Liver (tissue), 9 donors: ENCODE data around the gene SZT2. TPM values are rescaled to one million over a fixed set of nuclear protein-coding genes. Genes with fewer than 3 reads are reported as not detected.

Source experiments
- DNase-seq: peaks from one replicate; pipeline ENCODE4 v3.0.0-alpha.2; 2017; ENCODE audit warnings: low spot score
- H3K27ac ChIP-seq, 2 donors: one replicate each; pipeline ENCODE4 v1.7.0; 2013; ENCODE audit warnings: inconsistent platforms in 2 of 2, low read length in 2 of 2, control low read depth in 1 of 2, low read depth in 1 of 2, mild to moderate bottlenecking in 1 of 2
- H3K27me3 ChIP-seq, 4 donors: one replicate each; pipeline versions ENCODE4 v1.6.1 to v1.7.0; 2013; ENCODE audit warnings: low read length in 3 of 4, inconsistent platforms in 1 of 4, mild to moderate bottlenecking in 1 of 4, moderate library complexity in 1 of 4; ENCODE audit not compliant: control insufficient read depth in 4 of 4, insufficient read depth in 4 of 4
- H3K36me3 ChIP-seq, 4 donors: one replicate each; pipeline versions ENCODE4 v1.6.1 to v1.7.0; 2013; ENCODE audit warnings: low read length in 3 of 4, mild to moderate bottlenecking in 3 of 4, low read depth in 1 of 4, moderate library complexity in 1 of 4; ENCODE audit not compliant: control insufficient read depth in 4 of 4, insufficient read depth in 3 of 4
- H3K4me1 ChIP-seq, 4 donors: one replicate each; pipeline versions ENCODE4 v1.6.1 to v1.7.0; 2013; ENCODE audit warnings: low read length in 3 of 4, mild to moderate bottlenecking in 3 of 4, moderate library complexity in 1 of 4; ENCODE audit not compliant: control insufficient read depth in 4 of 4, insufficient read depth in 4 of 4
- H3K4me3 ChIP-seq, 3 donors: one replicate each; pipeline versions ENCODE4 v1.6.1 to v1.7.0; 2013; ENCODE audit warnings: low read length in 3 of 3, control low read depth in 1 of 3, low read depth in 1 of 3, mild to moderate bottlenecking in 1 of 3
- H3K9ac ChIP-seq, 2 donors: one replicate each; pipeline ENCODE4 v1.7.0; 2013; ENCODE audit warnings: low read length in 2 of 2, mild to moderate bottlenecking in 2 of 2, moderate library complexity in 2 of 2, control low read depth in 1 of 2, low read depth in 1 of 2
- H3K9me3 ChIP-seq, 4 donors: one replicate each; pipeline versions ENCODE4 v1.6.1 to v1.7.0; 2013; ENCODE audit warnings: low read length in 3 of 4; ENCODE audit not compliant: control insufficient read depth in 4 of 4
- ATF3 ChIP-seq: IDR thresholded peaks from 2 replicates; pipeline ENCODE4 v1.6.1; 2016; ENCODE audit warnings: antibody characterized with exemption
- CTCF ChIP-seq: fragments of 150-350 bp; IDR thresholded peaks from 2 replicates; pipeline ENCODE4 v1.5.1; 2017; ENCODE audit warnings: improper control_type of control experiment, low read depth, low read length; ENCODE audit not compliant: missing input control
- EGR1 ChIP-seq, 2 donors: IDR thresholded peaks; 2 replicates each; pipeline ENCODE4 v1.6.1; 2016 to 2018; ENCODE audit warnings: antibody characterized with exemption in 2 of 2, low read depth in 2 of 2
- FOXA1 ChIP-seq: IDR thresholded peaks from 2 replicates; pipeline ENCODE4 v1.6.1; 2016; ENCODE audit warnings: antibody characterized with exemption
- FOXA2 ChIP-seq: IDR thresholded peaks from 2 replicates; pipeline ENCODE4 v1.6.1; 2016; ENCODE audit warnings: antibody characterized with exemption
- GABPA ChIP-seq, 2 donors: IDR thresholded peaks in 1 of 2; conservative IDR thresholded peaks in 1 of 2; 2 replicates each; pipeline ENCODE4 v1.6.1; 2016; ENCODE audit warnings: antibody characterized with exemption in 2 of 2, mild to moderate bottlenecking in 1 of 2, moderate library complexity in 1 of 2
- HNF4A ChIP-seq, 2 donors: conservative IDR thresholded peaks; 2 replicates each; pipeline ENCODE4 v1.6.1; 2016; ENCODE audit warnings: antibody characterized with exemption in 2 of 2, mild to moderate bottlenecking in 2 of 2
- HNF4G ChIP-seq: IDR thresholded peaks from 2 replicates; pipeline ENCODE4 v1.6.1; 2016; ENCODE audit warnings: antibody characterized with exemption
- JUND ChIP-seq, 2 donors: IDR thresholded peaks; 2 replicates each; pipeline ENCODE4 v1.6.1; 2016; ENCODE audit warnings: antibody characterized with exemption in 2 of 2
- MAX ChIP-seq: IDR thresholded peaks from 2 replicates; pipeline ENCODE4 v1.6.1; 2016; ENCODE audit warnings: antibody characterized with exemption
- NR2F2 ChIP-seq: IDR thresholded peaks from 2 replicates; pipeline ENCODE4 v1.6.1; 2016; ENCODE audit warnings: antibody characterized with exemption
- RAD21 ChIP-seq, 2 donors: IDR thresholded peaks; 2 replicates each; pipeline ENCODE4 v1.6.1; 2016; ENCODE audit warnings: antibody characterized with exemption in 2 of 2, mild to moderate bottlenecking in 2 of 2
- REST ChIP-seq: IDR thresholded peaks from 2 replicates; pipeline ENCODE4 v1.6.1; 2016; ENCODE audit warnings: antibody characterized with exemption, mild to moderate bottlenecking
- RXRA ChIP-seq, 2 donors: IDR thresholded peaks; 2 replicates each; pipeline ENCODE4 v1.6.1; 2017 to 2018; ENCODE audit warnings: antibody characterized with exemption in 2 of 2, mild to moderate bottlenecking in 1 of 2
- SP1 ChIP-seq: IDR thresholded peaks from 2 replicates; pipeline ENCODE4 v1.6.1; 2018; ENCODE audit warnings: antibody characterized with exemption, mild to moderate bottlenecking
- TAF1 ChIP-seq: conservative IDR thresholded peaks from 2 replicates; pipeline ENCODE4 v1.6.1; 2016; ENCODE audit warnings: antibody characterized with exemption, mild to moderate bottlenecking
- YY1 ChIP-seq: IDR thresholded peaks from 2 replicates; pipeline ENCODE4 v1.6.1; 2016; ENCODE audit warnings: antibody characterized with exemption, mild to moderate bottlenecking
- ZBTB33 ChIP-seq: IDR thresholded peaks from 2 replicates; pipeline ENCODE4 v1.6.1; 2016; ENCODE audit warnings: antibody characterized with exemption
- WGBS: extraction: QIAGEN DNeasy Blood & Tissue Kit; methylation state at CpG from one replicate; pipeline ENCODE4 v1.1.7; 2013; 5-methylcytosine and 5-hydroxymethylcytosine counted together
- polyA plus RNA-seq, 2 donors: library from polyadenylated mRNA; stranded (reverse) in 1 of 2; unstranded in 1 of 2; fragments of 200-250 nt in 1 of 2; fragments of >200 nt in 1 of 2; fragmentation: Nextera tagmentation in 1 of 2; extraction: Ambion mirVana in 1 of 2; gene quantifications; one replicate each; pipeline versions ENCODE4 v1.2.1 to v1.2.3, GENCODE V29; 2013 to 2015
- total RNA-seq, 2 donors: library from RNA; depleted of rRNA; stranded (reverse); fragments of >200 nt; gene quantifications; one replicate each; pipeline ENCODE4 v1.2.3, GENCODE V29; 2014
- donor health status: healthy.
- donor health status: healthy.
- donor health status: healthy.
- donor health status: healthy.
- donor health status: healthy.

Gene SZT2
- total and polyA plus RNA-seq, 4 donors: 4.8 to 31.0 (median 11.9) TPM

- no peak for TF ChIP-seq CTCF
- no peak for TF ChIP-seq EGR1 (IDR thresholded peaks at IDR 0.05; ENCODE audit: low read depth in 2 of 2)
- no peak for TF ChIP-seq ATF3
- TF ChIP-seq RAD21 (IDR thresholded peaks at IDR 0.05): no peak
- no peak for TF ChIP-seq GABPA (IDR thresholded peaks at IDR 0.05 in 1 of 2, conservative IDR thresholded peaks at IDR 0.05 in 1 of 2)
- no peak for TF ChIP-seq HNF4A (conservative IDR thresholded peaks at IDR 0.05)
- no peak for TF ChIP-seq MAX
- TF ChIP-seq NR2F2: no peak
- TF ChIP-seq FOXA1: no peak
- no peak for TF ChIP-seq YY1
- TF ChIP-seq RXRA (IDR thresholded peaks at IDR 0.05): no peak
- TF ChIP-seq TAF1: no peak
- TF ChIP-seq REST: no peak
- no peak for TF ChIP-seq FOXA2
- no peak for TF ChIP-seq ZBTB33
- TF ChIP-seq JUND (IDR thresholded peaks at IDR 0.05): no peak
- TF ChIP-seq SP1: no peak
- TF ChIP-seq HNF4G: no peak
- H3K27me3 ChIP-seq: no peaks in the 10 kb centered on the region
- no peak overlapping the region for H3K9ac ChIP-seq
- H3K4me1 ChIP-seq: no peaks in the 10 kb centered on the region
- no peak overlapping the region for H3K4me3 ChIP-seq
- peaks cover 0 to 8% (median 0%) of the 10 kb centered on the region in 4 donors for H3K9me3 ChIP-seq
- H3K27ac ChIP-seq: no peak overlapping the region
- WGBS: 89% methylated on average over 2 of the region's 2 CpGs
- H3K36me3 ChIP-seq: no peaks in the 10 kb centered on the region
- no peak for DNase-seq
Observed at GRCh38 chr1:43484367-43484766, 94.7 kb downstream of the SZT2 start.
